Measurements from ENCODE around the gene CALCOCO1. TPM values are rescaled to one million over a fixed set of nuclear protein-coding genes. Genes with fewer than 3 reads are reported as not detected.

The CALCOCO1 gene
- total and polyA plus RNA-seq, 4 experiments from 2014 or later: 77.3 to 178 (median 133) TPM

GRCh38 chr12:53674977-53675700 lies 52.1 kb downstream of the CALCOCO1 start:
- H3K4me1 Mint-ChIP-seq: peaks cover 18 to 41% (median 32%) of the 10 kb centered on the region in 4 donors
- peaks cover 0 to 2% (median 0%) of the 10 kb centered on the region in 8 donors for H3K9me3 Mint-ChIP-seq
- Histone ChIP-seq H3K27me3 (ENCODE audit: insufficient read depth, low read length) (peaks cover 8% of the 10 kb centered on the region), H3K4me3 (ENCODE audit: low read length in 2 of 2) (peak overlapping the region; percentile 82 to 89), H3K36me3 (ENCODE audit: insufficient read depth, low read length) (peaks cover 27% of the 10 kb centered on the region), H3K4me1 (ENCODE audit: insufficient read depth, low read length) (peaks cover 36% of the 10 kb centered on the region), H3K9me3 (ENCODE audit: control insufficient read depth in 1 of 2, low read length in 2 of 2) (no peaks in the 10 kb centered on the region), H3K27ac (ENCODE audit: low read depth, low read length) (peak overlapping the region; percentile 59)
- intact Hi-C loops (cut with micrococcal nuclease): loop anchor here (5.0 kb wide), 1 partner anchor 378 kb away; the partner anchor contains the start of genes MYG1 and PFDN5
- peaks cover 14 to 15% of the 10 kb centered on the region in 2 donors for H3K27me3 Mint-ChIP-seq
- CTCF ChIA-PET (ENCODE audit: partially characterized antibody): interaction anchor here (1.0 to 5.5 kb wide), 20 partner anchors 7 to 669 kb away, joined by 3 to 38 read pairs (median 6); partner anchors contain the start of genes ATF7, CALCOCO1 and EIF4B
- DNase-seq: no peak
- POLR2A ChIA-PET (ENCODE audit: partially characterized antibody): interaction anchor here (0.6 to 3.6 kb wide), 14 partner anchors 11 to 330 kb away, joined by 3 to 38 read pairs (median 4); partner anchors contain the start of genes ATF7, CALCOCO1, CISTR and MAP3K12
- H3K27ac Mint-ChIP-seq: peak overlapping the region; percentile 93 to 98 (median 97)
- peaks cover 9 to 42% of the 10 kb centered on the region in 2 donors for H3K36me3 Mint-ChIP-seq
- H3K4me3 Mint-ChIP-seq: peak overlapping the region; percentile 91 to 98 (median 95)

GRCh38 chr12:53670971-53671370 lies 56.3 kb downstream of the CALCOCO1 start:
- peaks cover 0 to 2% of the 10 kb centered on the region in 2 donors for H3K27me3 Mint-ChIP-seq
- Histone ChIP-seq H3K9me3 (ENCODE audit: control insufficient read depth in 1 of 2, low read length in 2 of 2) (no peaks in the 10 kb centered on the region), H3K27ac (ENCODE audit: low read depth, low read length) (no peak overlapping the region), H3K36me3 (ENCODE audit: insufficient read depth, low read length) (peaks cover 47% of the 10 kb centered on the region), H3K4me3 (ENCODE audit: low read length in 2 of 2) (no peak overlapping the region), H3K27me3 (ENCODE audit: insufficient read depth, low read length) (no peaks in the 10 kb centered on the region), H3K4me1 (ENCODE audit: insufficient read depth, low read length) (peaks cover 25% of the 10 kb centered on the region)
- DNase-seq: no peak
- intact Hi-C loops (cut with micrococcal nuclease): no loop called here
- H3K36me3 Mint-ChIP-seq: peaks cover 25 to 62% of the 10 kb centered on the region in 2 donors
- peaks cover 16 to 38% (median 29%) of the 10 kb centered on the region in 4 donors for H3K4me1 Mint-ChIP-seq
- H3K9me3 Mint-ChIP-seq: no peaks in the 10 kb centered on the region
- H3K27ac Mint-ChIP-seq: peak overlapping the region in 2 of 7 donors; percentile 22 to 59
- ChIA-PET POLR2A (ENCODE audit: partially characterized antibody) (no interaction called here), CTCF (ENCODE audit: partially characterized antibody) (no interaction called here)
- H3K4me3 Mint-ChIP-seq: no peak overlapping the region

- peaks cover 31 to 62% of the 10 kb centered on the region in 2 donors for H3K36me3 Mint-ChIP-seq
- Histone ChIP-seq H3K27ac (ENCODE audit: low read depth, low read length) (no peak overlapping the region), H3K27me3 (ENCODE audit: insufficient read depth, low read length) (no peaks in the 10 kb centered on the region), H3K9me3 (ENCODE audit: control insufficient read depth in 1 of 2, low read length in 2 of 2) (no peaks in the 10 kb centered on the region), H3K4me3 (ENCODE audit: low read length in 2 of 2) (no peak overlapping the region), H3K36me3 (ENCODE audit: insufficient read depth, low read length) (peaks cover 51% of the 10 kb centered on the region), H3K4me1 (ENCODE audit: insufficient read depth, low read length) (peaks cover 22% of the 10 kb centered on the region)
- H3K27ac Mint-ChIP-seq: no peak overlapping the region
- H3K4me1 Mint-ChIP-seq: peaks cover 18 to 36% (median 24%) of the 10 kb centered on the region in 4 donors
- intact Hi-C loops (cut with micrococcal nuclease): no loop called here
- DNase-seq: no peak
- H3K4me3 Mint-ChIP-seq: no peak overlapping the region
- CTCF ChIA-PET (ENCODE audit: partially characterized antibody): no interaction called here
- POLR2A ChIA-PET (ENCODE audit: partially characterized antibody): interaction anchor here (0.9 kb wide), 1 partner anchor 9 kb away, joined by 3 read pairs; no protein-coding TSS in a partner anchor
- H3K9me3 Mint-ChIP-seq: no peaks in the 10 kb centered on the region
- no peaks in the 10 kb centered on the region for H3K27me3 Mint-ChIP-seq
These were observed 56.9 kb downstream of the CALCOCO1 start for GRCh38 chr12:53670308-53670707.

GRCh38 chr12:53667080-53667479 lies 60.2 kb downstream of the CALCOCO1 start:
- H3K36me3 Mint-ChIP-seq: peaks cover 51 to 68% of the 10 kb centered on the region in 2 donors
- CTCF ChIA-PET (ENCODE audit: partially characterized antibody): interaction anchor here (1.1 to 1.4 kb wide), 2 partner anchors 9 to 76 kb away, joined by 3 to 6 read pairs; partner anchors contain the start of gene ATP5MC2

GRCh38 chr12:53664936-53665335 lies 62.3 kb downstream of the CALCOCO1 start:
- ChIA-PET POLR2A (ENCODE audit: partially characterized antibody) (no interaction called here), CTCF (ENCODE audit: partially characterized antibody) (no interaction called here)
- Histone ChIP-seq H3K9me3 (ENCODE audit: control insufficient read depth in 1 of 2, low read length in 2 of 2) (no peaks in the 10 kb centered on the region), H3K4me3 (ENCODE audit: low read length in 2 of 2) (no peak overlapping the region), H3K36me3 (ENCODE audit: insufficient read depth, low read length) (peaks cover 32% of the 10 kb centered on the region), H3K27me3 (ENCODE audit: insufficient read depth, low read length) (no peaks in the 10 kb centered on the region), H3K4me1 (ENCODE audit: insufficient read depth, low read length) (no peaks in the 10 kb centered on the region), H3K27ac (ENCODE audit: low read depth, low read length) (no peak overlapping the region)
- Mint-ChIP-seq H3K36me3 (peaks cover 40 to 59% of the 10 kb centered on the region in 2 donors), H3K27ac (peak overlapping the region in 1 of 7 donors; percentile 19), H3K9me3 (no peaks in the 10 kb centered on the region), H3K4me1 (peaks cover 0 to 14% (median 4%) of the 10 kb centered on the region in 4 donors), H3K4me3 (no peak overlapping the region), H3K27me3 (no peaks in the 10 kb centered on the region)
- intact Hi-C loops (cut with micrococcal nuclease): no loop called here
- DNase-seq: no peak

More at GRCh38 chr12:53667080-53667479, 60.2 kb downstream of the CALCOCO1 start:
- Mint-ChIP-seq H3K9me3 (no peaks in the 10 kb centered on the region), H3K27me3 (no peaks in the 10 kb centered on the region), H3K27ac (no peak overlapping the region), H3K4me3 (no peak overlapping the region), H3K4me1 (peaks cover 7 to 24% (median 10%) of the 10 kb centered on the region in 4 donors)
- Histone ChIP-seq H3K27me3 (ENCODE audit: insufficient read depth, low read length) (no peaks in the 10 kb centered on the region), H3K27ac (ENCODE audit: low read depth, low read length) (no peak overlapping the region), H3K9me3 (ENCODE audit: control insufficient read depth in 1 of 2, low read length in 2 of 2) (no peaks in the 10 kb centered on the region), H3K4me3 (ENCODE audit: low read length in 2 of 2) (no peak overlapping the region), H3K4me1 (ENCODE audit: insufficient read depth, low read length) (peaks cover 7% of the 10 kb centered on the region), H3K36me3 (ENCODE audit: insufficient read depth, low read length) (peaks cover 46% of the 10 kb centered on the region)
- POLR2A ChIA-PET (ENCODE audit: partially characterized antibody): interaction anchor here (0.7 kb wide), 1 partner anchor 345 kb away, joined by 5 read pairs; no protein-coding TSS in a partner anchor
- DNase-seq: no peak
- intact Hi-C loops (cut with micrococcal nuclease): no loop called here

- Histone ChIP-seq H3K36me3 (ENCODE audit: insufficient read depth, low read length) (peaks cover 24% of the 10 kb centered on the region), H3K4me3 (ENCODE audit: low read length in 2 of 2) (no peak overlapping the region), H3K27me3 (ENCODE audit: insufficient read depth, low read length) (no peaks in the 10 kb centered on the region), H3K27ac (ENCODE audit: low read depth, low read length) (no peak overlapping the region), H3K9me3 (ENCODE audit: control insufficient read depth in 1 of 2, low read length in 2 of 2) (no peaks in the 10 kb centered on the region), H3K4me1 (ENCODE audit: insufficient read depth, low read length) (no peaks in the 10 kb centered on the region)
- Mint-ChIP-seq H3K27me3 (no peaks in the 10 kb centered on the region), H3K27ac (peak overlapping the region in 2 of 7 donors; percentile 18 to 87), H3K4me1 (peaks cover 0 to 7% (median 2%) of the 10 kb centered on the region in 4 donors), H3K9me3 (no peaks in the 10 kb centered on the region), H3K4me3 (no peak overlapping the region), H3K36me3 (peaks cover 39 to 51% of the 10 kb centered on the region in 2 donors)
- intact Hi-C loops (cut with micrococcal nuclease): no loop called here
- DNase-seq: no peak
- ChIA-PET POLR2A (ENCODE audit: partially characterized antibody) (interaction anchor here (0.7 kb wide), 1 partner anchor 12 kb away, joined by 3 read pairs; the partner anchor contains the start of gene ATP5MC2), CTCF (ENCODE audit: partially characterized antibody) (no interaction called here)
These were observed 63.1 kb downstream of the CALCOCO1 start for GRCh38 chr12:53664191-53664590.

- no peak overlapping the region for H3K27ac Mint-ChIP-seq
- POLR2A ChIA-PET (ENCODE audit: partially characterized antibody): no interaction called here
These were observed 67.2 kb downstream of the CALCOCO1 start for GRCh38 chr12:53660041-53660440.

More at GRCh38 chr12:53660041-53660440, 67.2 kb downstream of the CALCOCO1 start:
- no peak overlapping the region for H3K4me3 Mint-ChIP-seq
- intact Hi-C loops (cut with micrococcal nuclease): no loop called here
- H3K27me3 Mint-ChIP-seq: no peaks in the 10 kb centered on the region
- CTCF ChIA-PET (ENCODE audit: partially characterized antibody): interaction anchor here (1.0 to 2.0 kb wide), 2 partner anchors 86 to 308 kb away, joined by 3 to 4 read pairs; no protein-coding TSS in a partner anchor
- no peak overlapping the region for H3K27ac ChIP-seq (ENCODE audit: low read depth, low read length)
- peaks cover 0 to 1% (median under 1%) of the 10 kb centered on the region in 4 donors for H3K4me1 Mint-ChIP-seq
- H3K36me3 Mint-ChIP-seq: peaks cover 25 to 27% of the 10 kb centered on the region in 2 donors
- H3K9me3 ChIP-seq (ENCODE audit: control insufficient read depth in 1 of 2, low read length in 2 of 2): no peaks in the 10 kb centered on the region
- DNase-seq: no peak
- H3K9me3 Mint-ChIP-seq: no peaks in the 10 kb centered on the region
- H3K36me3 ChIP-seq (ENCODE audit: insufficient read depth, low read length): peaks cover 7% of the 10 kb centered on the region
- no peaks in the 10 kb centered on the region for H3K4me1 ChIP-seq (ENCODE audit: insufficient read depth, low read length)
- no peak overlapping the region for H3K4me3 ChIP-seq (ENCODE audit: low read length in 2 of 2)
- H3K27me3 ChIP-seq (ENCODE audit: insufficient read depth, low read length): no peaks in the 10 kb centered on the region
